Esophagus (tissue), 2 donors: ENCODE measurements around the gene ARHGEF38. TPM values are rescaled to one million over a fixed set of nuclear protein-coding genes. Genes with fewer than 3 reads are reported as not detected.

Experiments
- H3K27ac ChIP-seq, 2 donors: one replicate each; pipeline ENCODE4 v1.5.1; 2013; ENCODE audit warnings: low read depth in 2 of 2, mild to moderate bottlenecking in 2 of 2, inconsistent platforms in 1 of 2, low read length in 1 of 2, moderate library complexity in 1 of 2
- H3K27me3 ChIP-seq, 2 donors: one replicate each; pipeline ENCODE4 v1.6.1; 2013; ENCODE audit warnings: low read length in 2 of 2, control low read depth in 1 of 2, mild to moderate bottlenecking in 1 of 2; ENCODE audit not compliant: insufficient read depth in 2 of 2, control insufficient read depth in 1 of 2
- H3K36me3 ChIP-seq, 2 donors: one replicate each; pipeline ENCODE4 v1.6.1; 2013; ENCODE audit warnings: low read length in 1 of 2; ENCODE audit not compliant: control insufficient read depth in 2 of 2, insufficient read depth in 2 of 2
- H3K4me1 ChIP-seq, 2 donors: one replicate each; pipeline ENCODE4 v1.6.1; 2013; ENCODE audit warnings: low read length in 1 of 2; ENCODE audit not compliant: control insufficient read depth in 2 of 2, insufficient read depth in 2 of 2
- H3K4me3 ChIP-seq, 2 donors: one replicate each; pipeline ENCODE4 v1.5.1; 2013; ENCODE audit warnings: low read length in 2 of 2, mild to moderate bottlenecking in 2 of 2, low read depth in 1 of 2, moderate library complexity in 1 of 2
- H3K9me3 ChIP-seq, 2 donors: one replicate each; pipeline ENCODE4 v1.6.1; 2013; ENCODE audit warnings: mild to moderate bottlenecking in 2 of 2, low read depth in 1 of 2, low read length in 1 of 2, moderate library complexity in 1 of 2; ENCODE audit not compliant: control insufficient read depth in 2 of 2, insufficient read depth in 1 of 2
- WGBS, 2 donors: extraction: QIAGEN DNeasy Blood & Tissue Kit; methylation state at CpG; one replicate each; pipeline ENCODE4 v1.1.7; 2013; 5-methylcytosine and 5-hydroxymethylcytosine counted together
- polyA plus RNA-seq, 2 donors: library from polyadenylated mRNA; stranded (reverse); fragments of 200-250 nt; gene quantifications; one replicate each; pipeline ENCODE4 v1.2.3, GENCODE V29; 2013
- donor health status: healthy with polysubstance abuse.
- donor health status: Bipolar disorder and iron deficiency.

The ARHGEF38 gene
- polyA plus RNA-seq, 2 donors, result 0.06 to 0.07 TPM

DNA sequence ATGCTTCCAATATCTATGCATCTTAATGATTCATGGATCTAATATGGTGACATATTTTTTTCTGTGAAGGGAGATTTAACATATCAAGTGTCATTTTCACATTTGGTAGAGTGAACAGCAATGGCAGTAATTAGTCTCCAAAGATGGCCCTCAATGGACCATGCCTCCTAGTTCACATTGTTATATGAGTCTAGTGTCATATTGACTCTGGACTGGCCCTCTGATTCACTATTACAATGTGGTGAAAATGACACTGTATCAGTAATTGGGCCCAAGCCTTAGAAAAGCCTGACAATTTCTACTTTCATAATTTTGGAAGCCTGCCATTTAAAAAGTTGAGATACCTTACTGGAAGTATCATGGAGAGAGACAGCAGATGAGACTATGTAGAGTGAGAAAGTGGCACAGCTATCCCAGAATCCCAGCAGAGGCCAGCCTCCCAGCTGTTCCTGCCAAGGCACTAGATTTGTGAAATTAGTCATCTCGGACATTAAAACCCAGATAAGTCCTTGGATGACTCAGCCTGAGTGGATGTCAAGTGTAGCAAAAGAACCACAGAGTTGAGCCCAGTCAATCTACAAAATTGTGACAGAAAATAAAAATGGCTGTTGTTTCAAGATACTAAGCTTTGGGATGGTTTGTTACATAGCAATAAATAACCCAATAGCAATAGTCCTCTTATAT is 68.4 kb downstream of the ARHGEF38 start:
- H3K4me1 ChIP-seq, result no peaks in the 10 kb centered on the region
- no peaks in the 10 kb centered on the region for H3K9me3 ChIP-seq
- no peaks in the 10 kb centered on the region for H3K27me3 ChIP-seq
- no peak overlapping the region for H3K4me3 ChIP-seq
- 37 to 52% methylated on average over 1 of the region's 1 CpG for WGBS, 2 donors
- no peaks in the 10 kb centered on the region for H3K36me3 ChIP-seq
- H3K27ac ChIP-seq, result no peak overlapping the region

DNA sequence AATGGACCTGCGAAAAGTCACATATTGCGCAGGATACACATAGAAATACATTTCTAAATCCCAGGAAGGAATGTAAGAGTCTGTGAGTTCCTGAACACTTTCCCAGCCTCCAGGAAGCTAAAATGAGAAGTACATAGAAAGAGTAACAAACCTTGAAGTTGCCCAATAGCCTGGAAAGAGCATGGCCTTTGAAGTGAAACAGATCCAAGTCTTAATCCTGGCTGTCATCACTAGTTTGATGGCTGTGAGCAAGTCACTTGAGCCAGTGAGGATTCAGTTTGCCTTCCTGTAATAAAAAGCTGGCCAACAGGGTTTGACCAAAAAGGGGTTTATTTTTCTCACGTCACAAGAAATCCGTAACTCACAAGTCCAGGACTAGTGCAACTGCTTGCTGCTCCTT is 69.8 kb downstream of the ARHGEF38 start:
- 77 to 79% methylated on average over 4 of the region's 4 CpGs for WGBS, 2 donors
- H3K27ac ChIP-seq, result no peak overlapping the region

GRCh38 chr4:105623099-105623498 is 70.7 kb downstream of the ARHGEF38 start:
- no peaks in the 10 kb centered on the region for H3K36me3 ChIP-seq
- 95% methylated on average over 4 of the region's 4 CpGs for WGBS, 2 donors
- no peaks in the 10 kb centered on the region for H3K27me3 ChIP-seq
- H3K27ac ChIP-seq, result no peak overlapping the region
- H3K4me3 ChIP-seq, result no peak overlapping the region
- no peaks in the 10 kb centered on the region for H3K9me3 ChIP-seq
- no peaks in the 10 kb centered on the region for H3K4me1 ChIP-seq

More for the DNA sequence above, 69.8 kb downstream of the ARHGEF38 start:
- Histone ChIP-seq H3K9me3 (no peaks in the 10 kb centered on the region), H3K36me3 (no peaks in the 10 kb centered on the region), H3K27me3 (no peaks in the 10 kb centered on the region), H3K4me1 (no peaks in the 10 kb centered on the region), H3K4me3 (no peak overlapping the region)

DNA sequence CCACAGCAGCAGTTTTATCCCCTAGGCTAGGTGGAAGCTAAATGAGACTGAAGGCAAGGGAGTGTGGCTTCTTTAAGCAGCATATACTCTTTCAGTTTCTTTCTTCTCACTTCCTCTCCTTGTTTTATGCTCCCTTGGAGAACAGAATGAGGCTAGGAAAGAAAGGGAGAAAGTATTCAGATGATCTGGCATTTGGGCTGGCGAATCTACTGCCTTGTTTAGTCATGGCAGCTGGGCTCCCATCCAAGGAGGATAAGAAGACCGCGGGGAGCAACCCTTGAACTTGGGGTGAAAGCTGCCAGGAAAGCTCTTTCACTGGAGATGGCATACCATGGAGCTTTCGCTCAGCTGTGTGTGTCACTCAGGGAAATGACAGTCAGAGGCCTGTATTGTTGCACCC is 72.1 kb downstream of the ARHGEF38 start:
- no peaks in the 10 kb centered on the region for H3K9me3 ChIP-seq
- no peaks in the 10 kb centered on the region for H3K36me3 ChIP-seq
- 20 to 27% methylated on average over 4 of the region's 4 CpGs for WGBS, 2 donors
- no peaks in the 10 kb centered on the region for H3K4me1 ChIP-seq
- no peaks in the 10 kb centered on the region for H3K27me3 ChIP-seq
- no peak overlapping the region for H3K4me3 ChIP-seq
- no peak overlapping the region for H3K27ac ChIP-seq

GRCh38 chr4:105625214-105625613 is 72.8 kb downstream of the ARHGEF38 start:
- no peaks in the 10 kb centered on the region for H3K27me3 ChIP-seq
- no peak overlapping the region for H3K27ac ChIP-seq
- 89 to 96% methylated on average over 1 of the region's 1 CpG for WGBS, 2 donors

GRCh38 chr4:105626846-105627245 is 74.4 kb downstream of the ARHGEF38 start:
- H3K4me1 ChIP-seq, result no peaks in the 10 kb centered on the region
- H3K36me3 ChIP-seq, result no peaks in the 10 kb centered on the region
- no peak overlapping the region for H3K27ac ChIP-seq
- H3K4me3 ChIP-seq, result no peak overlapping the region
- H3K9me3 ChIP-seq, result no peaks in the 10 kb centered on the region
- H3K27me3 ChIP-seq, result no peaks in the 10 kb centered on the region
- WGBS, 2 donors, result 80 to 86% methylated on average over 2 of the region's 2 CpGs

More at GRCh38 chr4:105625214-105625613, 72.8 kb downstream of the ARHGEF38 start:
- Histone ChIP-seq H3K4me1 (no peaks in the 10 kb centered on the region), H3K4me3 (no peak overlapping the region), H3K9me3 (no peaks in the 10 kb centered on the region), H3K36me3 (no peaks in the 10 kb centered on the region)

DNA sequence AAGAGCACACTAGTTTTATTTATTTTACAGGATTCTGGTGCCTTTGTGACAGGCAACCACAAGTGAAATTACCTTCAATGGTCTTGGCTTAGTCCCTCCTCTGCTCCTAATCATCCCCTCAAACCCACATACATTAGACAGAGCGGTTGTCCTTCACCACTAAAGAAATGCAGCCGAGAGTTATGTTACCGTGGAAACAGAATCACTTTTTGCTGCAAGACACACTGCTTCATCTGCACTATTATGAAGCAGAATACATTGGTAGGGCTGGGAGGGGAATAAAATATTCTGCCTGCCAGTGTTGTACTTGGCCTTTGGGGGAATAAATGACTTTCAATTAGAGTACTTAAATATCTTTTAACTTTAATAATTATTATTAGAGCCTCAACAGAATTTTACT is 75.2 kb downstream of the ARHGEF38 start:
- no peaks in the 10 kb centered on the region for H3K9me3 ChIP-seq

GRCh38 chr4:105630670-105631655 is 78.5 kb downstream of the ARHGEF38 start:
- Histone ChIP-seq H3K27me3 (no peaks in the 10 kb centered on the region), H3K36me3 (no peaks in the 10 kb centered on the region), H3K9me3 (no peaks in the 10 kb centered on the region), H3K27ac (no peak overlapping the region), H3K4me3 (no peak overlapping the region), H3K4me1 (no peaks in the 10 kb centered on the region)
- 55 to 76% methylated on average over 7 of the region's 7 CpGs for WGBS, 2 donors

More for the DNA sequence above, 75.2 kb downstream of the ARHGEF38 start:
- Histone ChIP-seq H3K27me3 (no peaks in the 10 kb centered on the region), H3K36me3 (no peaks in the 10 kb centered on the region), H3K27ac (no peak overlapping the region), H3K4me3 (no peak overlapping the region), H3K4me1 (no peaks in the 10 kb centered on the region)
- WGBS, 2 donors, result 85 to 87% methylated on average over 3 of the region's 3 CpGs

DNA sequence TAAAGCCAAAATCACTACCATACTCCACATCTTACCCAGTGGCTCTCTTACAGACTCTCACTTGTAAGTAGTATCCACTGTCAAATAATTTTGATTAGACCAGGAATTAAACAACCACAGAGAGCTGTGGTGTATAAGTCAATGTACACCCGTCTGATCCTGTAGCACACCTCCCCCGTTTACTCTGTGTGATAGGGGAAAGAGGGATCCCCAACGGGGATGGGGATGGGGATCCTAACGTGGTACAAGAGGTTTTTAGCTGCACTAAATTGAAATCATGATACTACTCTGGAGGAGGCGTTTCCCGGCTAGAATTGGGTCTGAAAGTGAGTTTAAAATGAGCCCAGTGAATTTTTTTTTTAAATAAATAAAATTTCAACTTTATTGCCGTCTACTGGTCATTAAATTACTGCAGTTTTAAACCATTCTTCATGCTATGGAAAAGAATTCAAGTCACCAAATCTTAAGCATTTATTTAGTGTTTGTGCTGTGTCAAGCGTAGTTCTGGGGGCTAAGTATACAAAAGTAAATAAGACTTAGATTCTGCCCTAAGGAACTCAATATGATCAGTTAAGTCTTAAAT is 79.5 kb downstream of the ARHGEF38 start:
- no peaks in the 10 kb centered on the region for H3K4me1 ChIP-seq
- no peak overlapping the region for H3K27ac ChIP-seq
- no peaks in the 10 kb centered on the region for H3K27me3 ChIP-seq
- no peaks in the 10 kb centered on the region for H3K36me3 ChIP-seq
- no peaks in the 10 kb centered on the region for H3K9me3 ChIP-seq
- H3K4me3 ChIP-seq, result no peak overlapping the region
- WGBS, 2 donors, result 66 to 87% methylated on average over 8 of the region's 8 CpGs
